ENCODE data around the gene SRPK2.
A peak's percentile ranks its signal among the peaks of the same experiment; 100 is the strongest.
"Not testable (repeated sequence)": the region's sequence is repeated elsewhere in the genome, so short reads cannot be mapped to it uniquely, and the experiment has no call there.

SRPK2 gene

GRCh38 chr7:105306298-105306748, 82.4 kb downstream of the SRPK2 start:
- Histone ChIP-seq H3K9me3 (peaks cover 15% of the 10 kb centered on the region), H4K20me1 (peaks cover 70% of the 10 kb centered on the region), H3K4me3 (no peak overlapping the region), H3K27ac (no peak overlapping the region), H3K4me2 (peak overlapping the region; percentile 8; the same call in 1 of the 2 replicates), H3K27me3 (no peaks in the 10 kb centered on the region), H3K36me3 (peaks cover 2% of the 10 kb centered on the region), H3K9ac (no peak overlapping the region), H3K4me1 (peaks cover 28% of the 10 kb centered on the region)
- no peak for TF ChIP-seq Cebpa-rat (IDR thresholded peaks at IDR 0.05)

GRCh38 chr7:105305633-105306032, 83.1 kb downstream of the SRPK2 start:
- H3K9ac ChIP-seq = no peak overlapping the region

GRCh38 chr7:105304040-105304895, 84.5 kb downstream of the SRPK2 start:
- no peak overlapping the region for H3K4me3 ChIP-seq
- peaks cover 6% of the 10 kb centered on the region for H3K36me3 ChIP-seq
- no peak overlapping the region for H3K4me2 ChIP-seq
- H4K20me1 ChIP-seq = peaks cover 50% of the 10 kb centered on the region
- no peak overlapping the region for H3K9ac ChIP-seq
- H3K4me1 ChIP-seq = peaks cover 15% of the 10 kb centered on the region
- no peak for TF ChIP-seq Cebpa-rat (IDR thresholded peaks at IDR 0.05)
- H3K9me3 ChIP-seq = peaks cover 33% of the 10 kb centered on the region
- no peak overlapping the region for H3K27ac ChIP-seq
- no peaks in the 10 kb centered on the region for H3K27me3 ChIP-seq

More at GRCh38 chr7:105305633-105306032, 83.1 kb downstream of the SRPK2 start:
- no peak for TF ChIP-seq Cebpa-rat (IDR thresholded peaks at IDR 0.05)
- Histone ChIP-seq H3K4me1 (peaks cover 28% of the 10 kb centered on the region), H3K27me3 (no peaks in the 10 kb centered on the region), H3K9me3 (peaks cover 22% of the 10 kb centered on the region), H3K4me2 (no peak overlapping the region), H4K20me1 (peaks cover 63% of the 10 kb centered on the region), H3K36me3 (peaks cover 6% of the 10 kb centered on the region), H3K27ac (no peak overlapping the region), H3K4me3 (no peak overlapping the region)

GRCh38 chr7:105300587-105300986, 88.1 kb downstream of the SRPK2 start:
- H3K4me2 ChIP-seq, H3K9ac ChIP-seq, H3K4me1 ChIP-seq, H3K27ac ChIP-seq, H3K4me3 ChIP-seq, H3K27me3 ChIP-seq: not testable (repeated sequence)
- peaks cover 12% of the 10 kb centered on the region for H3K36me3 ChIP-seq
- peaks cover 42% of the 10 kb centered on the region for H4K20me1 ChIP-seq
- H3K9me3 ChIP-seq = peaks cover 40% of the 10 kb centered on the region

DNA sequence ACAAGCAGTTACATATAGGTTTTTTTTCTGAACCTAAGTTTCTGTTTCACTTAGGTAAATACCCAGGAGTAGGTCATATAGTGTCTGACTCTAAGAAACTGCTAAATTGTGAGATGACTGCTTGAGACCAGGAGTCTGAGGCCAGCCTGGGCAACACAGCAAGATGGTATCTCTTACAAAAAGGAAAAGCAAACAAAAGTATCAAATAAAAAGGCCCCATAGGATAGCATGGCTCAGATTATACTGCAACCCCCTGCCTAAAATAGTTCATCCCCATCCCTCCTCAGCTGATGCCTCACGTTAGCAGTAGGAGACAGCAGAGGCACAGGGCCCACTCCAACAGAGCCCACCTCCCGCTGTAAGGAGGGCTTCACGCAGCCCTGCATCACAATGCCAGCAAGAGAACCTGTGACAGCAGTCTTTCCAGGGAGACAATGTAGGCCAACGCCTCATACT, 90.3 kb downstream of the SRPK2 start:
- Histone ChIP-seq H3K27ac (no peak overlapping the region), H3K4me2 (no peak overlapping the region), H3K9ac (no peak overlapping the region)

DNA sequence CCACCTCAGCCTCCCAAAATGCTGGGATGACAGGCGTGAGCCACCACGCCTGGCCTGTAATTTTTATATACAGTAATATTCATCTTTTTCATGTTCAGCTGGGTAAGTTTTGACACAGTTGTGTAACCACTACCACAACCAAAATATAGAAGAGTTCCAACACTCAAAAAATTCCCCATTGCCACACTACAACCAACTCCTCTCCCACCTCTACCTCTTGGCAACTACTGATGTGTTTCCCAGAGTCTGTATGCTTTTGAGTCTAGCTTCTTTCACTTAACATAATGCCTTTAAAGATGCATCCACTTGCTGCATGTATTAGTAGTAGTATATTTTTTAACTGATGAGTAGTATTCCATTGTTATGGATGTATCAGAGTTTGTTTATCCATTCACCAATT, 90.7 kb downstream of the SRPK2 start:
- Histone ChIP-seq H3K36me3 (peaks cover 12% of the 10 kb centered on the region), H3K9me3 (peaks cover 35% of the 10 kb centered on the region), H4K20me1 (peaks cover 27% of the 10 kb centered on the region), H3K4me1 (no peaks in the 10 kb centered on the region), H3K4me2 (no peak overlapping the region), H3K4me3 (no peak overlapping the region), H3K27ac (no peak overlapping the region), H3K27me3 (no peaks in the 10 kb centered on the region), H3K9ac (no peak overlapping the region)
- no peak for TF ChIP-seq Cebpa-rat (IDR thresholded peaks at IDR 0.05)

More for the DNA sequence above, 90.3 kb downstream of the SRPK2 start:
- H3K4me3 ChIP-seq = no peak overlapping the region
- H3K27me3 ChIP-seq = no peaks in the 10 kb centered on the region
- H3K4me1 ChIP-seq = no peaks in the 10 kb centered on the region
- peaks cover 12% of the 10 kb centered on the region for H3K36me3 ChIP-seq
- H4K20me1 ChIP-seq = peaks cover 27% of the 10 kb centered on the region
- TF ChIP-seq Cebpa-rat (IDR thresholded peaks at IDR 0.05) = no peak
- H3K9me3 ChIP-seq = peaks cover 35% of the 10 kb centered on the region

DNA sequence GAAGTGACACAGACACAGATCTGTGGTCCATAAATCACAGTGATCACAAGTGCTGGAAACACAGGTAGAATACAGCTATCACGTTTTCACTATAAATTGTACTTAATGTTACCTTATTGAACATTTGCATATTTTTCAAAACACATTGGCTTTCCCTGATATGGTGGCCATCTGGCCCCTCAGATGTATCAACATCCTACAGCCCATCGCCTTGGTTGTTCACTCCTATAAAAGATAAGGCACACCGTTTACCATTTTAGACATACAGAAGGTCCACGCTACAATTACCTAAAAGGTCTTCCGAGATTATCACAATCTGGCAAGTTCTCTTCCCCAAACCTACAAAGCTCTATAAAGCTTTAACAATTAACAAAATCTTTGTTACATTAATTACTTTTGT, 91.4 kb downstream of the SRPK2 start:
- no peak for TF ChIP-seq Cebpa-rat (IDR thresholded peaks at IDR 0.05)
- H3K4me2 ChIP-seq = no peak overlapping the region

GRCh38 chr7:105296491-105296890, 92.2 kb downstream of the SRPK2 start:
- TF ChIP-seq Cebpa-rat (IDR thresholded peaks at IDR 0.05) = no peak
- Histone ChIP-seq H3K4me1 (no peaks in the 10 kb centered on the region), H3K4me2 (no peak overlapping the region), H3K27ac (no peak overlapping the region), H3K36me3 (peaks cover 12% of the 10 kb centered on the region), H3K4me3 (no peak overlapping the region), H3K9ac (no peak overlapping the region), H3K9me3 (peaks cover 27% of the 10 kb centered on the region), H3K27me3 (no peaks in the 10 kb centered on the region), H4K20me1 (peaks cover 29% of the 10 kb centered on the region)

More for the DNA sequence above, 91.4 kb downstream of the SRPK2 start:
- no peaks in the 10 kb centered on the region for H3K4me1 ChIP-seq
- peaks cover 12% of the 10 kb centered on the region for H3K36me3 ChIP-seq
- H3K4me3 ChIP-seq = no peak overlapping the region
- H3K9ac ChIP-seq = no peak overlapping the region
- H3K9me3 ChIP-seq = peaks cover 31% of the 10 kb centered on the region
- peaks cover 27% of the 10 kb centered on the region for H4K20me1 ChIP-seq
- H3K27ac ChIP-seq = no peak overlapping the region
- no peaks in the 10 kb centered on the region for H3K27me3 ChIP-seq

GRCh38 chr7:105295596-105296352, 92.9 kb downstream of the SRPK2 start:
- Histone ChIP-seq H3K27ac (no peak overlapping the region), H3K4me3 (no peak overlapping the region), H3K27me3 (no peaks in the 10 kb centered on the region), H3K9me3 (peaks cover 20% of the 10 kb centered on the region), H3K36me3 (0 out of 2 replicates have a peak, but pooled peaks cover 7% of the 10 kb centered on the region), H3K4me2 (no peak overlapping the region), H3K4me1 (no peaks in the 10 kb centered on the region), H4K20me1 (peaks cover 35% of the 10 kb centered on the region), H3K9ac (no peak overlapping the region)
- TF ChIP-seq Cebpa-rat (IDR thresholded peaks at IDR 0.05) = no peak

DNA sequence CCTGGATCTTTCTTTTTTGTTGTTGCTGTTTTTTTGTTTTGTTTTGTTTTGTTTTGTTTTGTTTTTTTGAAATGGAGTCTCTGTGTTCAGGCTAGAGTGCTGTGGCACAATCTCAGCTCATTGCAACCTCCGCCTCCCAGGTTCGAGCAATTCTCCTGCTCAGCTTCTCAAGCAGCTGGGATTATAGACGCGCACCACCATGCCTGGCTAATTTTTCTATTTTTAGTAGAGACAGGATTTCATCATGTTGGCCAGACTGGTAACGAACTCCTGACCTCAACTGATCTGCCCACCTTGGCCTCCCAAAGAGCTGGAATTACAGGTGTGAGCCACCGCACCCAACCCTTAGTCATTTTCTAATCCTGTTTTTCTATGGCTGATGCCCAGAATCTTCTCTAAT, 94.2 kb downstream of the SRPK2 start:
- H4K20me1 ChIP-seq = peaks cover 35% of the 10 kb centered on the region
- H3K9ac ChIP-seq = not testable (repeated sequence)

More for the DNA sequence above, 94.2 kb downstream of the SRPK2 start:
- H3K27ac ChIP-seq, H3K4me2 ChIP-seq, H3K36me3 ChIP-seq, H3K27me3 ChIP-seq, H3K9me3 ChIP-seq, H3K4me3 ChIP-seq, H3K4me1 ChIP-seq: not testable (repeated sequence)

All from BLaER1 (cell line).